HepG2 (cell line): ENCODE data around the gene MSI2. TPM values are rescaled to one million over a fixed set of nuclear protein-coding genes. Genes with fewer than 3 reads are reported as not detected.
A peak's percentile ranks its signal among the peaks of the same experiment; 100 is the strongest.

Source experiments
- DNMT3B ChIP-seq: conservative IDR thresholded peaks from 2 replicates; pipeline ENCODE4 v1.6.1; 2016; ENCODE audit warnings: missing biosample characterization, control low read depth
- GTF2F1 ChIP-seq: fragments of 150-350 bp; IDR thresholded peaks from 2 replicates; pipeline ENCODE4 v1.6.1; 2014; ENCODE audit warnings: low read length
- HNRNPL ChIP-seq: fragments of 200-400 bp; formaldehyde crosslinking; IDR thresholded peaks from 2 replicates; pipeline ENCODE4 v1.6.1; 2017; ENCODE audit warnings: mild to moderate bottlenecking, low read depth, low read length
- HOMEZ ChIP-seq: IDR thresholded peaks from 2 replicates; pipeline ENCODE4 v1.6.1; 2016; ENCODE audit warnings: low read depth
- IRF2 ChIP-seq: IDR thresholded peaks from 2 replicates; pipeline ENCODE4 v1.6.1; 2018; ENCODE audit warnings: missing genetic modification reagents, missing compliant biosample characterization
- JUNB ChIP-seq: sonication (generic); formaldehyde crosslinking; IDR thresholded peaks from 2 replicates; pipeline ENCODE4 v1.8.0; 2022; ENCODE audit warnings: missing genetic modification reagents, mild to moderate bottlenecking, borderline replicate concordance
- KLF6 ChIP-seq: IDR thresholded peaks from 2 replicates; pipeline ENCODE4 v1.8.0; 2016; ENCODE audit warnings: missing biosample characterization, missing genetic modification reagents
- ONECUT2 ChIP-seq: sonication (generic); formaldehyde crosslinking; IDR thresholded peaks from 2 replicates; pipeline ENCODE4 v1.4.0; 2020; ENCODE audit warnings: missing genetic modification reagents
- RFX3 ChIP-seq: IDR thresholded peaks from 2 replicates; pipeline ENCODE4 v1.6.1; 2016; ENCODE audit warnings: missing biosample characterization, missing genetic modification reagents
- SMAD1 ChIP-seq: sonication (generic); formaldehyde crosslinking; IDR thresholded peaks from 2 replicates; pipeline ENCODE4 v1.4.0; 2020; ENCODE audit warnings: missing genetic modification reagents, low read depth, mild to moderate bottlenecking, borderline replicate concordance
- SMAD3 ChIP-seq: sonication (generic); formaldehyde crosslinking; IDR thresholded peaks from 2 replicates; pipeline ENCODE4 v1.4.0; 2020; ENCODE audit warnings: missing genetic modification reagents
- SP140L ChIP-seq: sonication (generic); formaldehyde crosslinking; IDR thresholded peaks from 2 replicates; pipeline ENCODE4 v1.4.0; 2020; ENCODE audit warnings: missing genetic modification reagents, borderline replicate concordance
- SP4 ChIP-seq: sonication (generic); formaldehyde crosslinking; IDR thresholded peaks from 2 replicates; pipeline ENCODE4 v1.8.1; 2023; ENCODE audit warnings: mild to moderate bottlenecking, missing genetic modification reagents
- ZBTB40 ChIP-seq, 2 experiments: fragments of 450-650 bp in 1 of 2; sonication (generic) in 1 of 2; formaldehyde crosslinking in 1 of 2; IDR thresholded peaks; 2 replicates each; pipeline versions ENCODE4 v1.6.1 to v1.8.0; 2016 to 2022; ENCODE audit warnings: antibody characterized with exemption in 1 of 2, mild to moderate bottlenecking in 1 of 2, missing genetic modification reagents in 1 of 2
- ZNF121 ChIP-seq: sonication (generic); formaldehyde crosslinking; IDR thresholded peaks from 2 replicates; pipeline ENCODE4 v1.5.0; 2020; ENCODE audit warnings: mild to moderate bottlenecking, missing genetic modification reagents
- ZNF354B ChIP-seq: sonication (generic); formaldehyde crosslinking; IDR thresholded peaks from 2 replicates; pipeline ENCODE4 v1.8.0; 2022; ENCODE audit warnings: mild to moderate bottlenecking, missing genetic modification reagents
- ZNF543 ChIP-seq: sonication (generic); formaldehyde crosslinking; IDR thresholded peaks from 2 replicates; pipeline ENCODE4 v1.4.0; 2020; ENCODE audit warnings: mild to moderate bottlenecking, missing genetic modification reagents
- ZSCAN12 ChIP-seq: sonication (generic); formaldehyde crosslinking; IDR thresholded peaks from 2 replicates; pipeline ENCODE4 v1.9.0; 2021; ENCODE audit warnings: mild to moderate bottlenecking, missing genetic modification reagents
- ZSCAN9 ChIP-seq: IDR thresholded peaks from 2 replicates; pipeline ENCODE4 v1.6.1; 2016; ENCODE audit warnings: borderline replicate concordance
- polyA plus RNA-seq, 8 experiments: library from polyadenylated mRNA; depleted of rRNA in 3 of 8; stranded (reverse) in 7 of 8; unstranded in 1 of 8; fragments of >200 nt; fragmentation: Illumina TruSeq in 4 of 8; extraction: Trizol in 4 of 8; gene quantifications; 2 replicates each; pipeline versions ENCODE4 v1.2.1 to v1.2.3, GENCODE V29; 2011 to 2016; ENCODE audit warnings: low read depth in 4 of 8, missing spikeins in 1 of 8, mixed read lengths in 1 of 8; ENCODE audit not compliant: insufficient read depth in 1 of 8
- total RNA-seq, 5 experiments: library from RNA; depleted of rRNA; stranded (reverse); fragments of >200 nt; fragmentation: Illumina TruSeq; extraction: Trizol; gene quantifications; 2 replicates each; pipeline ENCODE4 v1.2.3, GENCODE V29; 2016; ENCODE audit warnings: low read depth in 1 of 5
- TF ChIP-seq, protein P1 (sequence below): sonication (generic); formaldehyde crosslinking; IDR thresholded peaks from 2 replicates; pipeline ENCODE4 v1.5.1; 2020; ENCODE audit warnings: missing genetic modification reagents, mild to moderate bottlenecking, borderline replicate concordance

MSI2 gene
- total and polyA plus RNA-seq, 2 of the 13 experiments (the other 11 are each of a cell fraction or from before 2014, with no cell fraction given) = 77.5 to 78.4 TPM

- TF ChIP-seq SMAD3 (CRISPR knock-in tag) (no peak), DNMT3B (no peak), IRF2 (CRISPR knock-in tag) (peak; percentile 78), HNRNPL (no peak), KLF6 (CRISPR knock-in tag) (no peak), RFX3 (CRISPR knock-in tag) (no peak), ZNF121 (CRISPR knock-in tag) (no peak), SP140L (CRISPR knock-in tag) (no peak), GTF2F1 (no peak), ONECUT2 (CRISPR knock-in tag) (no peak), ZNF354B (CRISPR knock-in tag) (peak; percentile 42; the same call in 1 of the 2 replicates), SMAD1 (CRISPR knock-in tag) (0 out of 2 replicates have a peak, but pooled peaks have one; percentile 74), ZSCAN12 (CRISPR knock-in tag) (no peak), SP4 (CRISPR knock-in tag) (peak; percentile 39; the same call in 1 of the 2 replicates), JUNB (no peak), ZBTB40 (IDR thresholded peaks at IDR 0.05) (no peak), ZBTB40 (CRISPR knock-in tag; IDR thresholded peaks at IDR 0.05) (no peak), HOMEZ (0 out of 2 replicates have a peak, but pooled peaks have one; percentile 62), ZNF543 (no peak), ZSCAN9 (0 out of 2 replicates have a peak, but pooled peaks have one; percentile 62)
- TF ChIP-seq, protein P1, sequence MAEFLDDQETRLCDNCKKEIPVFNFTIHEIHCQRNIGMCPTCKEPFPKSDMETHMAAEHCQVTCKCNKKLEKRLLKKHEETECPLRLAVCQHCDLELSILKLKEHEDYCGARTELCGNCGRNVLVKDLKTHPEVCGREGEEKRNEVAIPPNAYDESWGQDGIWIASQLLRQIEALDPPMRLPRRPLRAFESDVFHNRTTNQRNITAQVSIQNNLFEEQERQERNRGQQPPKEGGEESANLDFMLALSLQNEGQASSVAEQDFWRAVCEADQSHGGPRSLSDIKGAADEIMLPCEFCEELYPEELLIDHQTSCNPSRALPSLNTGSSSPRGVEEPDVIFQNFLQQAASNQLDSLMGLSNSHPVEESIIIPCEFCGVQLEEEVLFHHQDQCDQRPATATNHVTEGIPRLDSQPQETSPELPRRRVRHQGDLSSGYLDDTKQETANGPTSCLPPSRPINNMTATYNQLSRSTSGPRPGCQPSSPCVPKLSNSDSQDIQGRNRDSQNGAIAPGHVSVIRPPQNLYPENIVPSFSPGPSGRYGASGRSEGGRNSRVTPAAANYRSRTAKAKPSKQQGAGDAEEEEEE (CRISPR knock-in tag) = peak; percentile 83; the same call in 1 of the 2 replicates
These were observed 13.1 kb upstream of the MSI2 start (continued) for GRCh38 chr17:57243171-57243622.
